ENCODE measurements around the gene PDZD2.
A peak's percentile ranks its signal among the peaks of the same experiment; 100 is the strongest.
"Not testable (repeated sequence)": the region's sequence is repeated elsewhere in the genome, so short reads cannot be mapped to it uniquely, and the experiment has no call there.

The PDZD2 gene

GRCh38 chr5:31638748-31639418 is at the start of gene PDZD2:
Gene PDZD2 (plus strand): TSS chr5:31639131.
- peak; percentile 89 for DNase-seq

DNA sequence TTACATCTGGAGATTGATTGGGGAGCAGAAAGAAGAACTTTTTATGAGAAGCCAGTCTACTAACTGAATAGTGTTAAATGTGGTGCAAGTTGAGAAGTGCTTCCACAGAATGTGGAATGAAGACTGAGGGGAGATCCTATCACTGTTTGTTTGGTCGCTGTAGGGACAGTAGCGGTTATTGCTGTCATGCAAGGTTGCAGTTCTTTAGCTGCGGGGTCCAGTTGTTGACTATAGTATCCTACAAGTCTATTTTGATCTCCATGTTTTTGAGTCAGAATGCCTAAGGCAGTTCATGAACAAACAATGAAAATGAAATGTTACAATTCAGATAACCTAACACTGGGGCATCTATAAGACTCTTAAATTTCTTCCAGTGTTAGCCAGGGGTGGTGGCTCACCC is 45.3 kb upstream of the PDZD2 start:
- DNase-seq: no peak

DNA sequence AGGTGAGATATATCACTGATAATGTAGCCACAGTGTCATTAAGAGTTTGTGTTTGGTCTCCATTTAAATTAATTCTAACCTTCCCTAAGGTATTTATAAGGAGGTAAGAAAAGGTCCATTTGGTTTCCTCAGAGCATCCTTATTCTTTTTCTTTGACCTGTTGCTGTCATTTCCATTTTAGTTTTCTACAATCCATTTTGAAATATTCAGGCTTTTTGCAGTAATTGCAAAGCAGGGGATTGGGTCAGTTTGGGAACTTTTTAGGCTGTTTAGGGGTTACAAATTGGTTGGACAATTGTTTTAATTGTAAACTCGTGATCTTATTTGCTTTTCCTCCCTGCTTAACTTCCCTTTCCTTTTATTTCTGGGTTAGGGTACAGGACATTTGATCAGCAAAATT is 42.6 kb upstream of the PDZD2 start:
- DNase-seq: no peak

DNA sequence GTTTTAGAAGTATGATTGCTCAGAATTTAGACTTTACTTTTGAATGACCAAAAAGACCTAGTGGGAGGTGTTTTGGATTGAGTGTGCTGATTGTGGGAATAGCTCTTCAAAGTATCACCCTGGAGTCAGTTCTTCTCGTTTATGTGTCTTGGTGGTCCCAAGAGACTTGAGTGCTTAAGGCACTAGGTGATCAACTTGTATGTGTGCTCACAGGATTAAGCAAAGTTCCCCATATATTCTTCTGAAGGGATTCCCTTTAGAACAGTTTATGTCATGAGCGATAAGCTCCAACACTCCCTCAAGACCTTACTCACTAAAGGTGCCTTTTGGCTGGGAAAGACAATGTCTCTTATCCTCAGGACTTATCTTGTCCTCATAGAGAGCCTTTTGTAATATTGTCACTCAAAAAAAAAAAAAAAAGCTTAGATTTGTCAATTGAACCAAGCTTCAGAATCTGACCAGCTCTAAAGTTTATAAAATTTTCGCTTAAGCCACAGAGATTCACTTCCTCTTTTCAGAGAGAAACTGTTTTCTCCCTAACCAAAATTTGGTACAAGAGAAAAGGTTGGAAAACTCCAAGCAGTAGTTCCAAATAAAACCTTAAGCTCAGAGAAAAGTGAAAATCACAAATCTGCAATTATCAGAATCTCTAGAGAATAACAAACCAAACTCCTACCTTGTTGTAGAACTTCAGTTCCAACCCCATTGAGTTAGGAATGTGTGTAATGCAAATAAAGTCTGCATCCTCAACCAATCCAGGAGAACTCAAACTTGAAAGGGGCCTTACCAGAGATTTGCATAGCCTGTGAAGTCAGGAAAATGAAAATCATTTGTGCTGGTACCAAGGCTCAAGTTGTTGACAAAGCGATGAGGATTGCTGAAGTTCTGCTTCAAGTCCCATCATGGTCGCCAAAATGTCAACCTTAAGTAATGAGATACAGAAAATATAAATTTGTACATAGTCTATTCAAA is 40.0 kb upstream of the PDZD2 start:
- DNase-seq: no peak

DNA sequence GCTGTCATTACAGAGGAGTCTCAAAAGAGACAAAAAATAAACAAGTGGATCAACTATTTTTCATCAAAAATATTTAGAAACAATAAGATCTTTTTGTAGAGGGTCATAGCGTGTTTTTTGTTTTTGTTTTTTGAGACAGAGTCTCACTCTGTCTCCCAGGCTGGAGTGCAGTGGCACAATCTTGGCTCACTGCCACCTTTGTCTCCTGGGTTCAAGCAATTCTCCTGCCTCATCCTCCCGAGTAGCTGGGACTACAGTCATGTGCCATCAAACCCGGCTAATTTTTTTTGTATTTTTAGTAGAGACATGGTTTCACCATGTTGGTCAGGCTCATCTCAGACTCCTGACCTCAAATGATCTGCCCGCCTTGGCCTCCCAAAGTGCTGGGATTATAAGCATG is 36.6 kb upstream of the PDZD2 start:
- not testable (repeated sequence) for DNase-seq

GRCh38 chr5:31604240-31604639 is 34.7 kb upstream of the PDZD2 start:
- DNase-seq: no peak

DNA sequence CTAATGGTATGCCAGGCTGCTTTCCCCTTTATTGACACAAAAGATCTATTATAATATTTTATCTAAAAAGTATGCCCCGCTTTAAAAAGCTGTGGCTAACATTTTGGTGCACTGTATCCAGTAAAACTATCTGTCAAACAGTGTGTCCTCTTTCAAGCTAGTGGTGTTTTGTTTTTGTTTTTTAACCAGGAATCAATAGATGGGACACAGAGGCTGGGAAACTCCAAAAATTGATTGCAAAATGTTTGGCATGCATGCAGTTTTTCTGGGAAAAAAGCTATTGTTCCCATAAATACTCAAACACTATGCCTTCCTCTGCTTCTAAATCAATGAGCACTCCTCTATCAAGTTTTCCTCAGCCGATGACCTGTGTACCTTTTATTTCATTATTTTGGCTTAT is 34.3 kb upstream of the PDZD2 start:
- no peak for DNase-seq

- no peak for DNase-seq
Measured at GRCh38 chr5:31605920-31606319, 33.0 kb upstream of the PDZD2 start.

DNA sequence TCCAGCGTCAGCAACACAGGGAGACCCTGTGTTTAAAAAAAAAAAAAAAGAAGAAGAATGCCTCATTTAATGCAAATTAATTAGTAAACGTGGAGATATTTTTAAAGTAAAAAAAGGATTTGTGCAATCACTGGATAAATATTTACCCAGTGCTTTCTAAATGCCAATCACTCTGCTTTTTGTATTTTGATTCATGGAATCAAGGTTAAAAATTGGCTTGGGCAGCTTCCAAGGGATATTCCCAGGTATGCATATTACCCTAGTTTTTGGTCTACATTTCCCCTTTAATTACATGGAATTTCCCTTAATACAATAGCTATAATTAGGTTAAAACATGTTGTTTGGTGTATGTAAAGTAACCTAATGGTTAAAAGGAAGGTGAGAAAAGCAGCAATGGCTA is 31.4 kb upstream of the PDZD2 start:
- DNase-seq: no peak

DNA sequence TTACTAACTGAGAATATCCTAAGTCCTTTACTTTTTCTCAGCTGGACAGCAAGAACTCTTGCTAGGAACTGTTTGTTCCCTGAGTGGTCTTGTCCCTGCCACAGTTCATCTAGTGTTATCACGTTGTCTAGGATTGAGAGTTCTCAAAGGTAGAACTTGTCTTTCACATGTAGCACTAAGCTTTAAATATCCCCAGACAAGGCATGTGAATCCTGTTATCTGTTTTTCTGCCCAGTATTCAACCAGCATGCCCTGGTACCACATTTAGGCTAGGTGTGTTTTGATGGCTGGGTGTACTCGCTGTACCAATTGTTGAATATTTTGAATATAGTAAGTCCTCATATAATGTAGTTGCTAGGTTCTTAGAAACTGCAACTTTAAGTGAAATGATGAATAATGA is 27.9 kb upstream of the PDZD2 start:
- no peak for DNase-seq

- DNase-seq: no peak
Measured at GRCh38 chr5:31613651-31614050, 25.3 kb upstream of the PDZD2 start.

DNA sequence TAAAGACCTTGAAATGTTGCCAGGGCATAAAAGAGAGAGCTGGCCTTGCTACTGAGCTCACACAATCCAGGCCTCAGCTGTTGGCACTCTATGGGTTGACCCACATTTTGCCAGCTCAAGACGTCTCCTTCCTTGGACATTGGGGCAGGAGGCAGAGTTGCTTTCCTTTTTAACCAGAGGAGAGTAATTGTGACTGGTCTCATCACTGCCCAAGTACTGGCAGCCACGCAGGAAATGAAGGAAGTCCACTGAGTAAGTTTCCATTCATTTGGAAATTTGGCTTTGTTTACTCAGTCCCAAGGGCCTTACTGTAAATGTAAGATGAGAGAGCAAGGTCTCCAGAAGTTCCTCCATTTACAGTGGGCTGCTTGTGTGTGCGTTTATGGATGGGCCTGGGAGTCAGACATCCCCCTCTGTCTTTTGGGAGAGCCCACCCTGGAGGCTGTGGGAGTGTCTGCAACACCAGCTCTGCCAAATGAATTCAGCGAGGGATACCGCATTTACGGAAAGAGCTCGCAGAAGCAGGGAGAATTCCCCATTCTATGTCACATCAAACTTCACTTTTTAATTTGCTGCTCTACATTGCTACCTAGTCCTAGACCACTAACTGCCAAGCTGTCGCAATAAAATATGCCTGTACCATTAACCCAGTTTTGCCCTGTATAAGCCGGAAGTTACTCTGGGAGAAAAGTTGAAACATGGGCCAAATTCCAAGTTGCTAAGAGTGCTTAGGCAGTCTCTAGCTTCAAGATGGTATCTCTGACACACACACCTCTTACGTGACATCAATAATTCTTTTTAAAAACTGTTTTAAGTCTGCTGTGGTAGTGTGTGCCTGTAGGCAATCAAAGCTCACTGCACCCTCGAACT is 24.5 kb upstream of the PDZD2 start:
- DNase-seq: no peak

- no peak for DNase-seq
Measured at GRCh38 chr5:31617867-31618266, 21.1 kb upstream of the PDZD2 start.

- DNase-seq: no peak
Measured at GRCh38 chr5:31620026-31620425, 18.9 kb upstream of the PDZD2 start.

- no peak for DNase-seq
Measured at GRCh38 chr5:31623249-31623648, 15.7 kb upstream of the PDZD2 start.

- no peak for DNase-seq
Measured at GRCh38 chr5:31625394-31625793, 13.5 kb upstream of the PDZD2 start.

DNA sequence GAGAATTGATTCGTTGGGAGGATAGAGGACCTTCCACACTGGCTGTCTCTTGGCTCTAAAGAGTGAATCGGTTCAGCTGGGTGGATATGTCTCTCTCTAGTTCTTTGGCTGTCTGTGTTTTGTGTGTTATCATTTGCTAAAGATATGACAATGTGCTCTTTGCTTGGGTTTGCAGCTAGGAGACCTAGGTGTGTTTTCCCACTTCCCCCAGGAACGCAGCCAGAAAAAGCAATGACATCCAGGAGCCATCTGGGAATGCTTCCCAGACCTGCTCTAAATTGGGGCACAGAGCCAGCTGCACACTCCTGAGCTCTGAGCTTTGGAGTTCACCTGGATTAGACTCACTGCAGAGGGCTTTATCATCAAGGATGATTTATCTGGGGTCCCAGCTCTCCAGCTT is 12.8 kb upstream of the PDZD2 start:
- DNase-seq: no peak

DNA sequence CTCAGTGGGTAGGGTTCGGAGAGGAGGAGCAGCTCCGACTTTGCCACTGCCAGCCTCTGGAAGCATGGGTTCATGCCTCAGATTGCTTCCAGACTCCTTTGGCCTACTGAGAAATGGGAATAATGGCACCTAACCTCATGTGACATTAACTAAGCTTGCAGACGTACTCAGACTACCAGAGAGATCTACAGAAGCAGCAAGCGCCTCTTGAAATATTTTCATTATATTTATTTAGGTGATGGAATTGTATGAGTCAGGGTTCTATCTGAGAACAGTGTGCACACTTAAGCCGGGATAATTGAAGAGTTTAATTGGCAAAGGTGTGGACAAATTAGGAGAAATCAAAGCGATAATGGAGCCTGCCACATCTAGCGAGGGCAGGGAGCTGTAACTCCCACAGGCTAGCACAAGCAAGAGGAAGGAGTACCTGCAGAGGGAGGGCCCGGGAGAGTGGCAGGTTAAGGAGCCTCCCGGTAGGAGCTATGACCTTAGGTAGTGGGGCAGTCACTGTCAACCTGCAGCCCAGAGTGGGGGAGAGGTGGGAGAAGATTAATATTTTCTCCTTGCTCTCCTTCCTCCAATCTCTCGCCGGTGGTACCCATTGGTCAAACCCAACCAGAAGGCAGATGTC is 12.2 kb upstream of the PDZD2 start:
- DNase-seq: no peak

- DNase-seq: no peak
Measured at GRCh38 chr5:31630931-31631330, 8.0 kb upstream of the PDZD2 start.

DNA sequence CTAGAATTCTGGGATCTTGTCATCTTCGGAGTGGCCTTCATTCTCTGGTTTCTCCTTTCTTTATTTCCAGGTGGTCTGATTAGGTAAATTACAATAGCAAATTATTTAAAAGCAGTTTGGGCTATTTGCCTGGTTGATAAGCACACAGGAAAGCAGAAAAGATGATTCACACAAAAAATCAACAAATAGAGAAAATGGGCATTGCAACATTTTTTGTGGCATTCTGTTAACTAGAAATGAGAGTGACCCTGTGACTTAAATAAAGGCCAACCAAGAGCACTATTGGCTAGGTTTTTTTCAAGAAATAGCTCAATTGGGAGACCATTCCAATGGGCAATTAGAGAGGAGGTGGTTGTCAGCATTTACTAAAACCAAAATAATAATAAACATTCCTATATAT is 6.5 kb upstream of the PDZD2 start:
- DNase-seq: no peak

DNA sequence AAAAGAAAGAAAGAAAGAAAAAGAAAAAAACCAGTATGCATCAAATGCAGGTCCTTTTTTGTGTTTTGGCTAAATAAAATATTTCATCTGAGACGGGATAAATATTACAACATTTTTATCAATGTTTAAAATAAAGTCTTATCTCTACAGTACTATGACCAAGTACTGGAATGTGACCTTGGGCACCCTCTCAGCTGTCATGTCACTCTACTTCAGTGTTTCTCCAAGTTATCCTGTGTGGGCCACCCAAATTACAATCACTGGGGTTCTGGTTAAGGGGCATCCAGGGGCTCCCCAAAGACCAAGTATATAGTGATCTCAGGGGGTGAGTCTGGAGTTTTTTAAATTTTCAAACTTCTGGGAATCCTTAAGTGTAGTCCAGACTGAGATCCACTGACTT is 3.5 kb upstream of the PDZD2 start:
- no peak for DNase-seq

DNA sequence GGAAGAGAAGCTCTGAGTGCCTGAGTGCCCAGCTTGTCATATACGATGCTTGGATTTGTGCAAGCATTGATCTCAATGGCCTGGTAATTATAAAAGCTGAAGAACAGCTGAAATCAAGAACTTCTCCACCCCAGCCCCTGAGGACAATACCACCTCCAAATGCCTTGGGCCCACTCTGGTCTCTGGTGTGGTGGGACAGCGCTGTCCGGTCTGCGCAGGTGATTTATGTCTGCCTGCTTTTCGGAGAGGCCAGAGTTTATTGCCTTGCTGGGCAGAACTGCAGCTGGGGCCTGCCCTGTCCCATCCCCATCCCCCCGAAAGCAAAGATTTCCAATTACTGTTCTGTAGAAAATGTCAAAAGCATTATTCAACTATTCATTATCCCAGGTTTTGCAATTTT is 1.1 kb upstream of the PDZD2 start:
- no peak for DNase-seq

- peak; percentile 58 for DNase-seq
Measured at GRCh38 chr5:31638345-31638744, 586 bp upstream of the PDZD2 start.
